Hematopoietic multipotent progenitor cell treated with erythropoietin and hydrocortisone succinate and interleukin-3 and kit ligand, for 6 days (in vitro differentiated cells): ENCODE data around the gene DGKA.
"Not testable (repeated sequence)": the region's sequence is repeated elsewhere in the genome, so short reads cannot be mapped to it uniquely, and the experiment has no call there.

Experiments
- DNase-seq: peaks from one replicate; pipeline ENCODE4 v3.0.0-alpha.2; 2015

The DGKA gene

GRCh38 chr12:55999999-56000540 lies 69.1 kb downstream of the DGKA start:
- DNase-seq = not testable (repeated sequence)

- DNase-seq = no peak
These were observed 70.6 kb downstream of the DGKA start for GRCh38 chr12:56001487-56002100.

- not testable (repeated sequence) for DNase-seq
These were observed 72.4 kb downstream of the DGKA start for GRCh38 chr12:56003376-56003775.
